IMR-90 (cell line): ENCODE results near the gene CDKN3. TPM values are rescaled to one million over a fixed set of nuclear protein-coding genes. Genes with fewer than 3 reads are reported as not detected.

Experiments
- ATAC-seq: fragments of 200-7000 bp; cut with Tn5 transposase; 2 replicates; pipeline ENCODE4 v1.9.1; 2020; ENCODE audit warnings: low read depth, mild to moderate bottlenecking, moderate library complexity
- BruUV-seq: library from RNA; stranded (reverse); fragments of 400-500 nt; replicated peaks from 2 replicates; lab custom pipeline; 2021; lab: Mats Ljungman, UMichigan
- CTCF ChIA-PET: fragments of 300-600 bp; formaldehyde crosslinking; extraction: SDS; loops from one replicate; lab custom pipeline; 2021; ENCODE audit warnings: antibody characterized with exemption; lab: Yijun Ruan, JAX
- POLR2A ChIA-PET: fragments of 300-600 bp; sonication (Branson Sonifier 250); formaldehyde crosslinking; loops from one replicate; lab custom pipeline; 2022; ENCODE audit warnings: antibody characterized with exemption; ENCODE audit not compliant: unreplicated experiment; lab: Charles Lee
- DNase-seq: peaks from one replicate; pipeline ENCODE4 v3.0.0; 2013
- H2AFZ ChIP-seq: replicated peaks from 2 replicates; pipeline ENCODE3; 2013; ENCODE audit warnings: low read length, mild to moderate bottlenecking; ENCODE audit not compliant: poor library complexity
- H2AK5ac ChIP-seq: 2 replicates; pipeline ENCODE4 v1.6.1; 2013; ENCODE audit warnings: low read depth, low read length, inconsistent platforms
- H2AK9ac ChIP-seq: replicated peaks from 2 replicates; pipeline ENCODE3; 2013; ENCODE audit warnings: mild to moderate bottlenecking, low read depth, low read length, moderate library complexity; ENCODE audit not compliant: poor library complexity
- H2BK120ac ChIP-seq: 2 replicates; pipeline ENCODE4 v1.6.1; 2013; ENCODE audit warnings: low read depth, low read length, inconsistent platforms
- H2BK15ac ChIP-seq: 3 replicates; pipeline ENCODE4 v1.6.1; 2013; ENCODE audit warnings: low read depth, low read length, inconsistent platforms
- H2BK20ac ChIP-seq: 2 replicates; pipeline ENCODE4 v1.6.1; 2013; ENCODE audit warnings: low read depth, mild to moderate bottlenecking, inconsistent platforms, low read length, moderate library complexity
- H2BK5ac ChIP-seq: 2 replicates; pipeline ENCODE4 v1.6.1; 2013; ENCODE audit warnings: mild to moderate bottlenecking, low read depth, low read length, inconsistent platforms; ENCODE audit not compliant: poor library complexity, severe bottlenecking
- H3K14ac ChIP-seq: replicated peaks from 2 replicates; pipeline ENCODE4 v1.6.1; 2013; ENCODE audit warnings: low read depth, low read length, inconsistent platforms
- H3K18ac ChIP-seq: 2 replicates; pipeline ENCODE4 v1.6.1; 2013; ENCODE audit warnings: low read depth, low read length, control low read depth
- H3K23ac ChIP-seq: 2 replicates; pipeline ENCODE4 v1.6.1; 2013; ENCODE audit warnings: low read depth, low read length, inconsistent platforms
- H3K27ac ChIP-seq: 2 replicates; pipeline ENCODE4 v1.5.1; 2013; ENCODE audit warnings: mild to moderate bottlenecking, control low read depth, low read length; ENCODE audit not compliant: insufficient read depth
- H3K27me3 ChIP-seq: 2 replicates; pipeline ENCODE4 v1.6.1; 2013; ENCODE audit warnings: low read length; ENCODE audit not compliant: control insufficient read depth, insufficient read depth
- H3K36me3 ChIP-seq: 2 replicates; pipeline ENCODE4 v1.6.1; 2013; ENCODE audit warnings: low read length, mixed read lengths; ENCODE audit not compliant: control insufficient read depth, insufficient read depth
- H3K4ac ChIP-seq: 2 replicates; pipeline ENCODE4 v1.6.1; 2013; ENCODE audit warnings: low read depth, low read length, inconsistent platforms
- H3K4me1 ChIP-seq: 2 replicates; pipeline ENCODE4 v1.6.1; 2013; ENCODE audit warnings: low read length, mixed read lengths; ENCODE audit not compliant: control insufficient read depth, insufficient read depth
- H3K4me2 ChIP-seq: 2 replicates; pipeline ENCODE4 v1.6.1; 2013; ENCODE audit warnings: low read depth, mild to moderate bottlenecking, control low read depth, low read length, moderate library complexity
- H3K4me3 ChIP-seq: 2 replicates; pipeline ENCODE4 v1.5.1; 2013; ENCODE audit warnings: low read depth, mild to moderate bottlenecking, control low read depth, low read length, moderate library complexity; ENCODE audit not compliant: insufficient read depth
- H3K56ac ChIP-seq: 2 replicates; pipeline ENCODE4 v1.6.1; 2013; ENCODE audit warnings: low read length, inconsistent platforms; ENCODE audit not compliant: insufficient read depth; ENCODE audit errors: extremely low read depth
- H3K79me1 ChIP-seq, 2 experiments: 2 replicates each; pipeline ENCODE4 v1.6.1; 2013; ENCODE audit warnings: low read length in 2 of 2, inconsistent platforms in 1 of 2, low read depth in 1 of 2
- H3K9ac ChIP-seq: 2 replicates; pipeline ENCODE4 v1.6.1; 2013; ENCODE audit warnings: low read depth, low read length, control low read depth
- H3K9me1 ChIP-seq: 2 replicates; pipeline ENCODE4 v1.6.1; 2013; ENCODE audit warnings: low read length, inconsistent platforms; ENCODE audit not compliant: insufficient read depth
- H3K9me3 ChIP-seq: 2 replicates; pipeline ENCODE4 v1.6.1; 2013; ENCODE audit warnings: low read length; ENCODE audit not compliant: control insufficient read depth, insufficient read depth
- H4K20me1 ChIP-seq: 2 replicates; pipeline ENCODE4 v1.6.1; 2013; ENCODE audit warnings: low read length, inconsistent platforms; ENCODE audit not compliant: insufficient read depth
- H4K5ac ChIP-seq: 2 replicates; pipeline ENCODE4 v1.6.1; 2013; ENCODE audit warnings: mild to moderate bottlenecking, low read depth, low read length, control low read depth
- H4K8ac ChIP-seq, 2 experiments: 2 replicates each; pipeline ENCODE4 v1.6.1; 2013; ENCODE audit warnings: low read depth in 2 of 2, low read length in 2 of 2, control low read depth in 1 of 2, inconsistent platforms in 1 of 2
- H4K91ac ChIP-seq: 2 replicates; pipeline ENCODE4 v1.6.1; 2013; ENCODE audit warnings: low read depth, low read length, inconsistent platforms; ENCODE audit not compliant: insufficient read depth
- CHD1 ChIP-seq: IDR thresholded peaks from 2 replicates; pipeline ENCODE4 v1.6.1; 2012; ENCODE audit warnings: low read depth, low read length, improper control_type of control experiment
- MXI1 ChIP-seq: IDR thresholded peaks from 2 replicates; pipeline ENCODE4 v1.6.1; 2012; ENCODE audit warnings: low read depth, mild to moderate bottlenecking, low read length, moderate library complexity, borderline replicate concordance
- POLR2A ChIP-seq: IDR thresholded peaks from 2 replicates; pipeline ENCODE4 v1.6.1; 2012; ENCODE audit warnings: mild to moderate bottlenecking, low read depth, low read length
- SMC3 ChIP-seq: fragments of 150-350 bp; IDR thresholded peaks from 2 replicates; pipeline ENCODE4 v1.6.1; 2016; ENCODE audit warnings: low read depth, mild to moderate bottlenecking, antibody characterized with exemption, low read length, moderate library complexity
- WGBS, 2 experiments: methylation state at CpG; one replicate each; pipeline versions ENCODE4 v1.1.5 to v1.1.7; 2013; ENCODE audit warnings: missing lambda C conversion rate in 2 of 2; ENCODE audit not compliant: insufficient read length in 1 of 2; ENCODE audit errors: extremely low coverage in 2 of 2; 5-methylcytosine and 5-hydroxymethylcytosine counted together
- dilution Hi-C: fragments of 300-500 bp; cut with HindIII; formaldehyde crosslinking; loops from one replicate; pipeline ENCODE4 v1.14.3; 2018; ENCODE audit warnings: low sequenced_read_pairs; ENCODE audit not compliant: unreplicated experiment
- in situ Hi-C: fragments of 300-500 bp; cut with MboI; formaldehyde crosslinking; loops from 3 replicates; pipeline ENCODE4 v1.14.3; 2019; ENCODE audit warnings: low sequenced_read_pairs, inconsistent platforms, mixed read lengths
- intact Hi-C: fragments of 100-400 bp; cut with micrococcal nuclease; formaldehyde crosslinking; loops from 2 replicates; pipeline ENCODE4 v1.10.0; 2022
- polyA plus RNA-seq, 3 experiments: library from polyadenylated mRNA; depleted of rRNA; stranded (reverse); fragments of >200 nt; gene quantifications; 2 replicates each; pipeline ENCODE4 v1.2.3, GENCODE V29; 2012; ENCODE audit warnings: low replicate concordance in 1 of 3
- total RNA-seq: library from RNA; depleted of rRNA; stranded (reverse); fragments of >200 nt; gene quantifications from 2 replicates; pipeline ENCODE4 v1.2.3, GENCODE V29; 2012

CDKN3 gene
- total and polyA plus RNA-seq, 2 of the 4 experiments (the other 2 are of a cell fraction): 38.9 to 48.9 TPM

DNA sequence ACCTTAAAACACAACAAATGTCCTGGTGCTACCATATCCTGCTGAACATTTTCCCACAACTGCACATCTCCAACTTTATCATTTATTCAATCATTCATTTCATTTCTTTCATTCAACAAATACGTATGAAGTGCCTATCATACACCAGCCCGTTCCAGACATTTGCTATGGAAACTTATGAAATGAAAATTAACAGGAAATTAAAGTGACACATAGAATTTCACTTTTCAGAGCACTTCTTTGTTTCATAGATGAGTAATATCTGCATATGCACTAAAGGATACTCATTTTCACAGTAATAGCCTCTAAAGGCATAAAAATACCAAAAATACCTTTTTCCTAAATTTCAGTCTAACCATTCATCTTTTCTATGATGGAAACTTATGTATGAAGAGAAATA, 31.7 kb downstream of the CDKN3 start:
- WGBS, 2 experiments: 100% methylated on average over 1 of the region's 2 CpGs; no CpG with 5 or more reads in 1 of the 2 experiments
- Histone ChIP-seq H3K36me3 (peaks cover 24% of the 10 kb centered on the region), H2BK15ac (no peak overlapping the region), H3K27me3 (no peaks in the 10 kb centered on the region), H3K56ac (no peak overlapping the region), H3K14ac (no peak overlapping the region), H2AFZ (no peak overlapping the region), H3K27ac (no peak overlapping the region), H4K20me1 (peaks cover 13% of the 10 kb centered on the region; the same call in 1 of the 2 replicates), H2BK20ac (no peak overlapping the region), H4K5ac (no peak overlapping the region), H3K18ac (no peak overlapping the region), H2AK9ac (no peak overlapping the region), H2AK5ac (no peak overlapping the region), H3K9ac (no peak overlapping the region), H3K4ac (no peak overlapping the region), H2BK120ac (no peak overlapping the region), H4K91ac (no peak overlapping the region), H3K4me2 (no peak overlapping the region), H3K23ac (no peak overlapping the region), H4K8ac (no peak overlapping the region), H3K79me1 (peaks cover 33 to 44% of the 10 kb centered on the region in 2 experiments), H3K9me1 (no peaks in the 10 kb centered on the region; the same call in none of the 2 replicates), H3K4me3 (no peak overlapping the region), H3K9me3 (no peaks in the 10 kb centered on the region), H3K4me1 (no peaks in the 10 kb centered on the region), H2BK5ac (no peak overlapping the region)
- ATAC-seq (no peak), DNase-seq (no peak)
- no peak for TF ChIP-seq CHD1
- TF ChIP-seq POLR2A: no peak
- TF ChIP-seq SMC3: no peak
- no peak for TF ChIP-seq MXI1
- ChIA-PET CTCF (no interaction called here), POLR2A (no interaction called here)
- in situ Hi-C loops: no loop called here
- BruUV-seq: no TSS peak
- intact Hi-C loops: no loop called here
- dilution Hi-C loops: no loop called here
